Stomach (tissue), 9 donors: ENCODE data around the gene STARD7. TPM values are rescaled to one million over a fixed set of nuclear protein-coding genes. Genes with fewer than 3 reads are reported as not detected.

ENCODE experiments used
- DNase-seq, 2 donors: peaks; one replicate each; pipeline versions ENCODE4 v3.0.0 to v3.0.0-alpha.2; 2013 to 2019
- H3K27ac ChIP-seq, 5 donors: fragments of 200-600 bp in 4 of 5; sonication (generic) in 4 of 5; one replicate each; pipeline ENCODE4 v1.5.1; 2013 to 2019; ENCODE audit warnings: mild to moderate bottlenecking in 1 of 5, moderate library complexity in 1 of 5
- H3K27me3 ChIP-seq, 3 donors: fragments of 200-600 bp; sonication (generic); one replicate each; pipeline ENCODE4 v1.5.1; 2017 to 2019; ENCODE audit warnings: mixed run types in 1 of 3
- H3K36me3 ChIP-seq, 4 donors: fragments of 200-600 bp; sonication (generic); 1 replicate in 3 of 4; 2 replicates in 1 of 4; pipeline ENCODE4 v1.5.1; 2016 to 2019
- H3K4me1 ChIP-seq, 4 donors: fragments of 200-600 bp; sonication (generic); one replicate each; pipeline ENCODE4 v1.5.1; 2016 to 2019
- H3K4me3 ChIP-seq, 4 donors: fragments of 200-600 bp; sonication (generic) in 3 of 4; one replicate each; pipeline ENCODE4 v1.5.1; 2016 to 2019; ENCODE audit warnings: mild to moderate bottlenecking in 1 of 4
- H3K9me3 ChIP-seq, 4 donors: fragments of 200-600 bp; sonication (generic); one replicate each; pipeline ENCODE4 v1.5.1; 2016 to 2019
- EP300 ChIP-seq: sonication (generic); formaldehyde crosslinking; IDR thresholded peaks from one replicate; pipeline ENCODE4 v1.6.1; 2017; ENCODE audit warnings: antibody characterized with exemption
- POLR2A ChIP-seq, 4 donors: fragments of 450-650 bp; IDR thresholded peaks; one replicate each; pipeline ENCODE4 v1.6.1; 2016; ENCODE audit warnings: antibody characterized with exemption in 4 of 4, control low read depth in 2 of 4, mild to moderate bottlenecking in 1 of 4, moderate library complexity in 1 of 4
- POLR2AphosphoS5 ChIP-seq, 3 donors: sonication (generic); formaldehyde crosslinking; IDR thresholded peaks; one replicate each; pipeline ENCODE4 v1.6.1; 2016; ENCODE audit warnings: antibody characterized with exemption in 3 of 3
- WGBS, 5 donors: extraction: QIAGEN DNeasy Blood & Tissue Kit in 3 of 5; methylation state at CpG; one replicate each; pipeline versions ENCODE4 v1.1.5 to v1.1.7; 2013 to 2018; 5-methylcytosine and 5-hydroxymethylcytosine counted together
- intact Hi-C: fragments of 100-400 bp; cut with DNase I; formaldehyde crosslinking; loops from one replicate; pipeline ENCODE4 v1.15.1; 2023; ENCODE audit warnings: low total_unique reads
- polyA plus RNA-seq, 3 donors: library from polyadenylated mRNA; stranded (reverse); fragments of 200-250 nt; gene quantifications; one replicate each; pipeline ENCODE4 v1.2.3, GENCODE V29; 2013
- total RNA-seq, 5 donors: library from RNA; depleted of rRNA; stranded (reverse); fragments of >200 nt; gene quantifications; one replicate each; pipeline versions ENCODE4 v1.1.0 to v1.2.3, GENCODE V29; 2014 to 2016
- TF ChIP-seq, protein P1 (sequence below), 7 experiments: fragments of 450-650 bp in 4 of 7; fragments of 200-600 bp in 3 of 7; sonication (generic) in 3 of 7; IDR thresholded peaks; one replicate each; pipeline ENCODE4 v1.5.1; 2016 to 2019; ENCODE audit warnings: antibody characterized with exemption in 7 of 7, control low read depth in 2 of 7, mild to moderate bottlenecking in 1 of 7
- donor health status: healthy with polysubstance abuse.
- donor health status: Bipolar disorder and iron deficiency.
- donor health status: healthy.

Gene STARD7
- total and polyA plus RNA-seq, 8 donors, result 30.3 to 165 (median 48.7) TPM

DNA sequence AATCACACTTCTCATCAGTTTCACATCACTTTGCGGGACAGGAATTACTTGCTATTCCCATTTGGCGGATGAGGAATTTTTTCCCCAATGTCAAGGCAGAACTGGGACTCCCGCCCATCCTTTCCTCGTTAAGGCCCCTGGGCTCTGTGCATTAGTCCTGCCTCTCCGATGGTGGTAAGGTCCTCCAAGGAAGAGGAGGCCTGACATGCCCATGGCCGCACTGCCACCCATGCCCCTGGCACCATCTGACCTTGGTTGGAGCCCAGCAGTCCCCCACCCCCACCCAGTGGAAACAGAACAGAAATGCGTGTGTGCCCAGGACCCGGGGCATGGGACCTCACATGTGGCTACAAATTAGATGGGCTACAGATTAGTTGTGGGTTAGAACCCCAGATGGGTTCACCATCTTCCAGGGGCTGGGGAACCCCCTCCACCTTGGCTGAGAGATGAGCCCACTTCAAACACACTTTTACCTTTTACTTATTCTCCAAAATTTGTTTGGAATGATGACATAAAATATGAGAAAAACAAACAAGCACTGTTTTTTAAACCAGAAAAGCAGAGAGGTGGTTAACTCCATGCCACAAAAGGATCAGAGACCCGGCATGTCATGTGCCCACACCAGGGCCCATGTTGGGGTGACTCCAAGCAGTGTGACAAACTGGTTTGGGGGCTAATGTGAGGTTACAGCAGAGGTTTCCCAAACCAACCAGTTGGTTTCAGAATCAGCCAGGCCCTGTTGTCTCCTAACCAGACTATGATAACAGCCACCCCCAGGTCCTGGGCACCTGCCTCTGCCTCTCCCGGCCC, 52.4 kb downstream of the STARD7 start:
- Histone ChIP-seq H3K9me3 (peaks cover 0 to 5% (median 3%) of the 10 kb centered on the region in 4 donors), H3K27ac (no peak overlapping the region), H3K27me3 (peaks cover 0 to 32% (median 0%) of the 10 kb centered on the region in 3 donors), H3K4me1 (no peaks in the 10 kb centered on the region), H3K36me3 (no peaks in the 10 kb centered on the region), H3K4me3 (no peak overlapping the region)
- intact Hi-C loops, result no loop called here
- TF ChIP-seq POLR2A (IDR thresholded peaks at IDR 0.05) (no peak), POLR2AphosphoS5 (IDR thresholded peaks at IDR 0.05) (no peak)
- peak in 1 of 2 donors; percentile 14 for DNase-seq
- WGBS, 5 donors, result 79 to 85% (median 82%) methylated on average over 10 of the region's 10 CpGs

DNA sequence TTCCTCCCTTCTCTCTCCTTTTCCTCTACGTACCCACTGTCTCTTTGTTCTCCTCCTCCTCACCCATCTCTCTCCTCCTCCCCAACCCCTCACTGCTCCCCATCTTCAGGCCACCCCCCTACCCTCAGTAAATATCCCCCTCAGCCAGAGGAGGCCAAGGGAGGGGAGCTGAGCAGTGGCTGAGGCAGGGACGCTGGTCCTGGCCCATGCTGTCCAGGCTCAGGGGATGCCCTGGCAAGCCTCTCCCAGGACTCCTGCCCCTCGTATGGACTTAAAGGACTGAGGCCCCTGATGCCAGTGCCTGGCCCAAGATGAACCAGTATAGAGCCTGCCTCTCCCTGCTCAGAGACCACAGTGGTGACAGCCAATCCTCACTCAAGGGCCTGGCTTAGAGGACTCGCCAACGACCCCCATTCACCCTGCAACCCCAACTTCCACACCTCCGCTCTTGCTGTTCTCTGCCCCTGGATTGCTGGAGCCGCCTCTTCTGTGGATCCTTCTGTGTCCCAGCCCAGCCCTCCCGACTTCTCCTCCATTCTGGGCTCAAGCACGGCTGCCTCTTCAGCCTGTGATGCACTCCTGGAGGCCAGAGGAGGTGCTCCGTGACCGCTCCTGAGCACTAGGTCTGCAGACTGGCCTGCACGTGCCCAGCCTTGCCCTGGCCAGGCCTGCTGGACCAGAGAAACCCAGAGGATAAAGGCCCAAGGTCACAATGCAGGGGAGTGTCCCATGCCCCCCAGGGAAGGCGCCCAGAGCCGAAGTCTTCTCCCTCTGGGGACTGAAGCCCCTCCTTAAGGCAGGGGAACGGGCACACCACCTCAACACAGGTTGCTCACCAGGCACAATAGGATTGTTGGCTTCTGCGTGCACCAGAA, 53.9 kb downstream of the STARD7 start:
- WGBS, 5 donors, result 86 to 90% (median 87%) methylated on average over 15 to 16 of the region's 16 CpGs
- peaks cover 0 to 32% (median 0%) of the 10 kb centered on the region in 3 donors for H3K27me3 ChIP-seq
- intact Hi-C loops, result no loop called here

DNA sequence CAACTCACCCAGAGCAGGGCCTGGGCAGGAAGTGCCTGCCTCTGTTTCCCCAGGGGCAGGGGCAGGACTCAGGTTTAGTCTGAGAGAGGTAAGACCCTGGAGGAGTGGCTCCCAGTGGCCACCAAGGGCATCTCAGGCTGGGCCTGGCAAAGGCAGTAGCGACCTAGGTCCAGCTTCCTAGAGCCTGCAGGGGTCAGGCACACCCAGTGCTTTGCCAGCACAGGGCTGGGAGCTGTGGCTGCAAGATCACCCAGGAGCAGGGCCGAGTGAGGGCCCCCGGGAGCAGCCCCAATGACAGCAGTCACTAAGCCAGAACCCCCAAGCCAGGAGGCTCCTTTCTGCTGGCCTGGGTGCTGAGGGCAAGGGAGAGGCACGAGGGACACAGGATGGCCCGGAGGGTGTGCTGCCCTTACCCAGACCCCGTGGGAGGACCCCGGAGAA, 54.6 kb downstream of the STARD7 start:
- DNase-seq, result peak in 1 of 2 donors; percentile 11
- WGBS, 5 donors, result 63 to 79% (median 72%) methylated on average over 4 to 7 of the region's 7 CpGs
- H3K4me3 ChIP-seq, result no peak overlapping the region

More for the DNA sequence above, 53.9 kb downstream of the STARD7 start:
- H3K4me1 ChIP-seq, result no peaks in the 10 kb centered on the region
- H3K4me3 ChIP-seq, result no peak overlapping the region
- peaks cover 0 to 1% (median 0%) of the 10 kb centered on the region in 4 donors for H3K9me3 ChIP-seq
- H3K36me3 ChIP-seq, result no peaks in the 10 kb centered on the region
- TF ChIP-seq POLR2A (IDR thresholded peaks at IDR 0.05) (no peak), EP300 (no peak), POLR2AphosphoS5 (IDR thresholded peaks at IDR 0.05) (no peak)
- TF ChIP-seq, protein P1, sequence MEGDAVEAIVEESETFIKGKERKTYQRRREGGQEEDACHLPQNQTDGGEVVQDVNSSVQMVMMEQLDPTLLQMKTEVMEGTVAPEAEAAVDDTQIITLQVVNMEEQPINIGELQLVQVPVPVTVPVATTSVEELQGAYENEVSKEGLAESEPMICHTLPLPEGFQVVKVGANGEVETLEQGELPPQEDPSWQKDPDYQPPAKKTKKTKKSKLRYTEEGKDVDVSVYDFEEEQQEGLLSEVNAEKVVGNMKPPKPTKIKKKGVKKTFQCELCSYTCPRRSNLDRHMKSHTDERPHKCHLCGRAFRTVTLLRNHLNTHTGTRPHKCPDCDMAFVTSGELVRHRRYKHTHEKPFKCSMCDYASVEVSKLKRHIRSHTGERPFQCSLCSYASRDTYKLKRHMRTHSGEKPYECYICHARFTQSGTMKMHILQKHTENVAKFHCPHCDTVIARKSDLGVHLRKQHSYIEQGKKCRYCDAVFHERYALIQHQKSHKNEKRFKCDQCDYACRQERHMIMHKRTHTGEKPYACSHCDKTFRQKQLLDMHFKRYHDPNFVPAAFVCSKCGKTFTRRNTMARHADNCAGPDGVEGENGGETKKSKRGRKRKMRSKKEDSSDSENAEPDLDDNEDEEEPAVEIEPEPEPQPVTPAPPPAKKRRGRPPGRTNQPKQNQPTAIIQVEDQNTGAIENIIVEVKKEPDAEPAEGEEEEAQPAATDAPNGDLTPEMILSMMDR (IDR thresholded peaks at IDR 0.05), result no peak
- no peak overlapping the region for H3K27ac ChIP-seq
- peak in 1 of 2 donors; percentile 1 for DNase-seq

DNA sequence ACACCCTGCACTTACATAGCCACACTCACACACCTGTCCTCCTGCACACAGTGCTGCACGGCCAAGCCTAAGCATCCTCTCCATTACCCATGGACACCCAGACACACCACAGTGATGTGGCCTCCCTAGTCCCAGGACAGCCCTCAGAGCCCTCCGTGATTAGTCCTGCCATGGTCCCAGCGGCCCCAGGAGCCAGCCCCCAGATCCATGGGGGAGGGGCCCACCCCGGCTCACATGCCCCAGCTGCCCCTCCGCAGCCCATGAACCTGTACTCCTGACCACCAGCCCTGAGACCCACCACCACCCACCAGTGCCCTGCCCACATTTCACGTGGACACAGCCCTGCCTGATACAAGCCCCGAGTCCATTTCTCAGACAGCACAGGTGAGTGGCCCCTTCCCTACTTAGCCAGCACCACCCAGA, 55.3 kb downstream of the STARD7 start:
- no peak for TF ChIP-seq EP300
- no peak for TF ChIP-seq POLR2A (IDR thresholded peaks at IDR 0.05)
- TF ChIP-seq, protein P1 (IDR thresholded peaks at IDR 0.05), result no peak
- TF ChIP-seq POLR2AphosphoS5 (IDR thresholded peaks at IDR 0.05), result no peak
- WGBS, 5 donors, result 84 to 92% (median 88%) methylated on average over 7 of the region's 7 CpGs
- no peaks in the 10 kb centered on the region for H3K9me3 ChIP-seq
- H3K27ac ChIP-seq, result no peak overlapping the region
- H3K27me3 ChIP-seq, result peaks cover 0 to 27% (median 0%) of the 10 kb centered on the region in 3 donors
- peaks cover 0 to 7% (median 5%) of the 10 kb centered on the region in 4 donors for H3K4me1 ChIP-seq
- DNase-seq, result peak in 1 of 2 donors; percentile 3
- H3K4me3 ChIP-seq, result no peak overlapping the region
- H3K36me3 ChIP-seq, result no peaks in the 10 kb centered on the region
- intact Hi-C loops, result no loop called here

More for the DNA sequence above, 54.6 kb downstream of the STARD7 start:
- H3K27me3 ChIP-seq, result peaks cover 0 to 32% (median 0%) of the 10 kb centered on the region in 3 donors
- H3K36me3 ChIP-seq, result no peaks in the 10 kb centered on the region
- peaks cover 0 to under 1% (median 0%) of the 10 kb centered on the region in 4 donors for H3K4me1 ChIP-seq
- TF ChIP-seq, protein P1 (IDR thresholded peaks at IDR 0.05), result no peak
- TF ChIP-seq POLR2AphosphoS5 (IDR thresholded peaks at IDR 0.05) (no peak), EP300 (no peak), POLR2A (IDR thresholded peaks at IDR 0.05) (no peak)
- intact Hi-C loops, result no loop called here
- no peak overlapping the region for H3K27ac ChIP-seq
- no peaks in the 10 kb centered on the region for H3K9me3 ChIP-seq
